Loucy (cell line): ENCODE measurements around the gene IGSF21.

Experiments used
- EZH2phosphoT487 ChIP-seq: fragments of 200-600 bp; IDR thresholded peaks from 2 replicates; pipeline ENCODE4 v1.6.1; 2018; ENCODE audit warnings: antibody characterized with exemption, mild to moderate bottlenecking, moderate library complexity, borderline replicate concordance
- TF ChIP-seq, protein P1 (sequence below): fragments of 200-600 bp; sonication (generic); conservative IDR thresholded peaks from 2 replicates; pipeline ENCODE4 v1.5.1; 2014; ENCODE audit warnings: mild to moderate bottlenecking, antibody characterized with exemption, low read length

DNA sequence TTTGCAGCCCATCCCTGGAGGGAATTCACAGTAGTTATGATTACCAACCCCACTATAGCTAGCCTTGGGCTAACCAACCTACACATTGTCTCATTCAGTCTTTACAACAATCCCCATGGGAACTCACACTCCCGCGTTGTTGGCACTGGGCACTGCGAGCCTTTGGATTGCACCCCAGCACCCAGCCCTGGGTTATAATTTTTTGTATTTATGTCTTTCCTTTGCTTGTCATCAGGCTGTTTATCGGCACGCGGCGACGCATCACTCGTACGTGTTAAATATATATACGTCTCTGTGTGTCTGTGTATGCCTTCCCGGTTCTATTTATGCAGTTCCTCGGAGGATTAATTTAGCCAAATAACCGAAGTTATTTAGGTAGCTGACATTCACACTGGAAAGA is 47.2 kb upstream of the IGSF21 start:
- TF ChIP-seq, protein P1, sequence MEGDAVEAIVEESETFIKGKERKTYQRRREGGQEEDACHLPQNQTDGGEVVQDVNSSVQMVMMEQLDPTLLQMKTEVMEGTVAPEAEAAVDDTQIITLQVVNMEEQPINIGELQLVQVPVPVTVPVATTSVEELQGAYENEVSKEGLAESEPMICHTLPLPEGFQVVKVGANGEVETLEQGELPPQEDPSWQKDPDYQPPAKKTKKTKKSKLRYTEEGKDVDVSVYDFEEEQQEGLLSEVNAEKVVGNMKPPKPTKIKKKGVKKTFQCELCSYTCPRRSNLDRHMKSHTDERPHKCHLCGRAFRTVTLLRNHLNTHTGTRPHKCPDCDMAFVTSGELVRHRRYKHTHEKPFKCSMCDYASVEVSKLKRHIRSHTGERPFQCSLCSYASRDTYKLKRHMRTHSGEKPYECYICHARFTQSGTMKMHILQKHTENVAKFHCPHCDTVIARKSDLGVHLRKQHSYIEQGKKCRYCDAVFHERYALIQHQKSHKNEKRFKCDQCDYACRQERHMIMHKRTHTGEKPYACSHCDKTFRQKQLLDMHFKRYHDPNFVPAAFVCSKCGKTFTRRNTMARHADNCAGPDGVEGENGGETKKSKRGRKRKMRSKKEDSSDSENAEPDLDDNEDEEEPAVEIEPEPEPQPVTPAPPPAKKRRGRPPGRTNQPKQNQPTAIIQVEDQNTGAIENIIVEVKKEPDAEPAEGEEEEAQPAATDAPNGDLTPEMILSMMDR, result no peak
- no peak for TF ChIP-seq EZH2phosphoT487
